Liver (tissue), 9 donors: ENCODE measurements around the gene SAMD8. TPM values are rescaled to one million over a fixed set of nuclear protein-coding genes. Genes with fewer than 3 reads are reported as not detected.

Experiments
- DNase-seq: peaks from one replicate; pipeline ENCODE4 v3.0.0-alpha.2; 2017; ENCODE audit warnings: low spot score
- H3K27ac ChIP-seq, 2 donors: one replicate each; pipeline ENCODE4 v1.7.0; 2013; ENCODE audit warnings: inconsistent platforms in 2 of 2, low read length in 2 of 2, control low read depth in 1 of 2, low read depth in 1 of 2, mild to moderate bottlenecking in 1 of 2
- H3K27me3 ChIP-seq, 4 donors: one replicate each; pipeline versions ENCODE4 v1.6.1 to v1.7.0; 2013; ENCODE audit warnings: low read length in 3 of 4, inconsistent platforms in 1 of 4, mild to moderate bottlenecking in 1 of 4, moderate library complexity in 1 of 4; ENCODE audit not compliant: control insufficient read depth in 4 of 4, insufficient read depth in 4 of 4
- H3K36me3 ChIP-seq, 4 donors: one replicate each; pipeline versions ENCODE4 v1.6.1 to v1.7.0; 2013; ENCODE audit warnings: low read length in 3 of 4, mild to moderate bottlenecking in 3 of 4, low read depth in 1 of 4, moderate library complexity in 1 of 4; ENCODE audit not compliant: control insufficient read depth in 4 of 4, insufficient read depth in 3 of 4
- H3K4me1 ChIP-seq, 4 donors: one replicate each; pipeline versions ENCODE4 v1.6.1 to v1.7.0; 2013; ENCODE audit warnings: low read length in 3 of 4, mild to moderate bottlenecking in 3 of 4, moderate library complexity in 1 of 4; ENCODE audit not compliant: control insufficient read depth in 4 of 4, insufficient read depth in 4 of 4
- H3K4me3 ChIP-seq, 3 donors: one replicate each; pipeline versions ENCODE4 v1.6.1 to v1.7.0; 2013; ENCODE audit warnings: low read length in 3 of 3, control low read depth in 1 of 3, low read depth in 1 of 3, mild to moderate bottlenecking in 1 of 3
- H3K9ac ChIP-seq, 2 donors: one replicate each; pipeline ENCODE4 v1.7.0; 2013; ENCODE audit warnings: low read length in 2 of 2, mild to moderate bottlenecking in 2 of 2, moderate library complexity in 2 of 2, control low read depth in 1 of 2, low read depth in 1 of 2
- H3K9me3 ChIP-seq, 4 donors: one replicate each; pipeline versions ENCODE4 v1.6.1 to v1.7.0; 2013; ENCODE audit warnings: low read length in 3 of 4; ENCODE audit not compliant: control insufficient read depth in 4 of 4
- EGR1 ChIP-seq, 2 donors: IDR thresholded peaks; 2 replicates each; pipeline ENCODE4 v1.6.1; 2016 to 2018; ENCODE audit warnings: antibody characterized with exemption in 2 of 2, low read depth in 2 of 2
- FOXA1 ChIP-seq: IDR thresholded peaks from 2 replicates; pipeline ENCODE4 v1.6.1; 2016; ENCODE audit warnings: antibody characterized with exemption
- FOXA2 ChIP-seq: IDR thresholded peaks from 2 replicates; pipeline ENCODE4 v1.6.1; 2016; ENCODE audit warnings: antibody characterized with exemption
- GABPA ChIP-seq, 2 donors: IDR thresholded peaks in 1 of 2; conservative IDR thresholded peaks in 1 of 2; 2 replicates each; pipeline ENCODE4 v1.6.1; 2016; ENCODE audit warnings: antibody characterized with exemption in 2 of 2, mild to moderate bottlenecking in 1 of 2, moderate library complexity in 1 of 2
- HNF4A ChIP-seq, 2 donors: conservative IDR thresholded peaks; 2 replicates each; pipeline ENCODE4 v1.6.1; 2016; ENCODE audit warnings: antibody characterized with exemption in 2 of 2, mild to moderate bottlenecking in 2 of 2
- JUND ChIP-seq, 2 donors: IDR thresholded peaks; 2 replicates each; pipeline ENCODE4 v1.6.1; 2016; ENCODE audit warnings: antibody characterized with exemption in 2 of 2
- NR2F2 ChIP-seq: IDR thresholded peaks from 2 replicates; pipeline ENCODE4 v1.6.1; 2016; ENCODE audit warnings: antibody characterized with exemption
- RAD21 ChIP-seq, 2 donors: IDR thresholded peaks; 2 replicates each; pipeline ENCODE4 v1.6.1; 2016; ENCODE audit warnings: antibody characterized with exemption in 2 of 2, mild to moderate bottlenecking in 2 of 2
- RXRA ChIP-seq, 2 donors: IDR thresholded peaks; 2 replicates each; pipeline ENCODE4 v1.6.1; 2017 to 2018; ENCODE audit warnings: antibody characterized with exemption in 2 of 2, mild to moderate bottlenecking in 1 of 2
- SP1 ChIP-seq: IDR thresholded peaks from 2 replicates; pipeline ENCODE4 v1.6.1; 2018; ENCODE audit warnings: antibody characterized with exemption, mild to moderate bottlenecking
- YY1 ChIP-seq: IDR thresholded peaks from 2 replicates; pipeline ENCODE4 v1.6.1; 2016; ENCODE audit warnings: antibody characterized with exemption, mild to moderate bottlenecking
- WGBS: extraction: QIAGEN DNeasy Blood & Tissue Kit; methylation state at CpG from one replicate; pipeline ENCODE4 v1.1.7; 2013; 5-methylcytosine and 5-hydroxymethylcytosine counted together
- polyA plus RNA-seq, 2 donors: library from polyadenylated mRNA; stranded (reverse) in 1 of 2; unstranded in 1 of 2; fragments of 200-250 nt in 1 of 2; fragments of >200 nt in 1 of 2; fragmentation: Nextera tagmentation in 1 of 2; extraction: Ambion mirVana in 1 of 2; gene quantifications; one replicate each; pipeline versions ENCODE4 v1.2.1 to v1.2.3, GENCODE V29; 2013 to 2015
- total RNA-seq, 2 donors: library from RNA; depleted of rRNA; stranded (reverse); fragments of >200 nt; gene quantifications; one replicate each; pipeline ENCODE4 v1.2.3, GENCODE V29; 2014
- TF ChIP-seq, protein P1 (sequence below): IDR thresholded peaks from 2 replicates; pipeline ENCODE4 v1.6.1; 2016; ENCODE audit warnings: antibody characterized with exemption
- TF ChIP-seq, protein P2 (sequence below): fragments of 150-350 bp; IDR thresholded peaks from 2 replicates; pipeline ENCODE4 v1.5.1; 2017; ENCODE audit warnings: improper control_type of control experiment, low read depth, low read length; ENCODE audit not compliant: missing input control
- TF ChIP-seq, protein P3 (sequence below): IDR thresholded peaks from 2 replicates; pipeline ENCODE4 v1.6.1; 2016; ENCODE audit warnings: antibody characterized with exemption, mild to moderate bottlenecking
- donor health status: healthy.
- donor health status: healthy.
- donor health status: healthy.
- donor health status: healthy.
- donor health status: healthy.

The SAMD8 gene
- total and polyA plus RNA-seq, 4 donors: 2.8 to 10.3 (median 4.1) TPM

DNA sequence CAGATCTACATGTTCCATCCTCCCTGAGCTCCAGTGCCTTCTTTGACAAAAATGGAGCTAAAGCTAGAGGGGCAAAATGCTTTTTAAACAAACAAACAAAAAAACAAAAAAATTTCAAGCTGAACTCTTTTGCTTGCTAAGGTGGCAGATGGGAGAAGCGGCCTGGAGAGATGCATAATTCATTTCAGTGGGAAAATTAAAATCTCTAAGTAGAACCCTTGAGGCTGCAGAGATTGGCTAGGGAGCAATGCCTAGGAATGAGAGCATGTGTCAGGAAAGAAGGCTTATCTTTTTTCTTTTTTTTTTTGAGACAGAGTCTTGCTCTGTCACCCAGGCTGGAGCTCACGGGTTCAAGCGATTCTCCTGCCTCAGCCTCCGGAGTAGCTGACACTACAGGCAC, 46.4 kb upstream of the SAMD8 start:
- H3K27ac ChIP-seq: no peak overlapping the region
- H3K27me3 ChIP-seq: no peaks in the 10 kb centered on the region
- no peaks in the 10 kb centered on the region for H3K4me1 ChIP-seq
- no peaks in the 10 kb centered on the region for H3K36me3 ChIP-seq
- H3K4me3 ChIP-seq: no peak overlapping the region
- no peak for TF ChIP-seq NR2F2
- no peak for TF ChIP-seq YY1
- TF ChIP-seq, protein P1, sequence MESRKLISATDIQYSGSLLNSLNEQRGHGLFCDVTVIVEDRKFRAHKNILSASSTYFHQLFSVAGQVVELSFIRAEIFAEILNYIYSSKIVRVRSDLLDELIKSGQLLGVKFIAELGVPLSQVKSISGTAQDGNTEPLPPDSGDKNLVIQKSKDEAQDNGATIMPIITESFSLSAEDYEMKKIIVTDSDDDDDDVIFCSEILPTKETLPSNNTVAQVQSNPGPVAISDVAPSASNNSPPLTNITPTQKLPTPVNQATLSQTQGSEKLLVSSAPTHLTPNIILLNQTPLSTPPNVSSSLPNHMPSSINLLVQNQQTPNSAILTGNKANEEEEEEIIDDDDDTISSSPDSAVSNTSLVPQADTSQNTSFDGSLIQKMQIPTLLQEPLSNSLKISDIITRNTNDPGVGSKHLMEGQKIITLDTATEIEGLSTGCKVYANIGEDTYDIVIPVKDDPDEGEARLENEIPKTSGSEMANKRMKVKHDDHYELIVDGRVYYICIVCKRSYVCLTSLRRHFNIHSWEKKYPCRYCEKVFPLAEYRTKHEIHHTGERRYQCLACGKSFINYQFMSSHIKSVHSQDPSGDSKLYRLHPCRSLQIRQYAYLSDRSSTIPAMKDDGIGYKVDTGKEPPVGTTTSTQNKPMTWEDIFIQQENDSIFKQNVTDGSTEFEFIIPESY: no peak
- no peak overlapping the region for H3K9ac ChIP-seq
- 87% methylated on average over 4 of the region's 4 CpGs for WGBS
- no peaks in the 10 kb centered on the region for H3K9me3 ChIP-seq
- DNase-seq: no peak

DNA sequence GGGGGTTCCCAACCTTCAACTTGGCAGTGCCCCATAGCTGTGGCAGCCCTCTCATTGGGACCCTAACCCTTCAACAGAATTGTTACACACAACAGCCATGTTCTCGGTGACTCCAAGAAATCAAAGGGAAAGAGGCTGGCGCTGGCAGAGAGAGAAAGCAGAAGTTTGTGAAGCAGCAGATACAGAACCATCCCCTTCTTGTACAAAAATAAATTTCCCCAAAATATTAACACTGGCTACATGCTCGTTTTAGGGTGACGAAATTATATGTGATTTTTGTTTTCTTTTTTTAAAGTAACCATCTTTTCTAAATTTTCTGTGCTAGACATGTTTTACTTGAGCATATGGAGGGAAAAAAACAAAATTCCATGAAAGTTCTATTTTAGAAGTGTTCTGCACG, 45.2 kb upstream of the SAMD8 start:
- H3K36me3 ChIP-seq: no peaks in the 10 kb centered on the region
- TF ChIP-seq JUND (IDR thresholded peaks at IDR 0.05): no peak
- TF ChIP-seq, protein P1: no peak
- no peak for TF ChIP-seq RXRA (IDR thresholded peaks at IDR 0.05)
- TF ChIP-seq FOXA1: no peak
- TF ChIP-seq, protein P2, sequence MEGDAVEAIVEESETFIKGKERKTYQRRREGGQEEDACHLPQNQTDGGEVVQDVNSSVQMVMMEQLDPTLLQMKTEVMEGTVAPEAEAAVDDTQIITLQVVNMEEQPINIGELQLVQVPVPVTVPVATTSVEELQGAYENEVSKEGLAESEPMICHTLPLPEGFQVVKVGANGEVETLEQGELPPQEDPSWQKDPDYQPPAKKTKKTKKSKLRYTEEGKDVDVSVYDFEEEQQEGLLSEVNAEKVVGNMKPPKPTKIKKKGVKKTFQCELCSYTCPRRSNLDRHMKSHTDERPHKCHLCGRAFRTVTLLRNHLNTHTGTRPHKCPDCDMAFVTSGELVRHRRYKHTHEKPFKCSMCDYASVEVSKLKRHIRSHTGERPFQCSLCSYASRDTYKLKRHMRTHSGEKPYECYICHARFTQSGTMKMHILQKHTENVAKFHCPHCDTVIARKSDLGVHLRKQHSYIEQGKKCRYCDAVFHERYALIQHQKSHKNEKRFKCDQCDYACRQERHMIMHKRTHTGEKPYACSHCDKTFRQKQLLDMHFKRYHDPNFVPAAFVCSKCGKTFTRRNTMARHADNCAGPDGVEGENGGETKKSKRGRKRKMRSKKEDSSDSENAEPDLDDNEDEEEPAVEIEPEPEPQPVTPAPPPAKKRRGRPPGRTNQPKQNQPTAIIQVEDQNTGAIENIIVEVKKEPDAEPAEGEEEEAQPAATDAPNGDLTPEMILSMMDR: no peak
- TF ChIP-seq HNF4A (conservative IDR thresholded peaks at IDR 0.05): no peak
- TF ChIP-seq RAD21 (IDR thresholded peaks at IDR 0.05): no peak
- TF ChIP-seq SP1: no peak
- no peak for TF ChIP-seq FOXA2
- TF ChIP-seq, protein P3, sequence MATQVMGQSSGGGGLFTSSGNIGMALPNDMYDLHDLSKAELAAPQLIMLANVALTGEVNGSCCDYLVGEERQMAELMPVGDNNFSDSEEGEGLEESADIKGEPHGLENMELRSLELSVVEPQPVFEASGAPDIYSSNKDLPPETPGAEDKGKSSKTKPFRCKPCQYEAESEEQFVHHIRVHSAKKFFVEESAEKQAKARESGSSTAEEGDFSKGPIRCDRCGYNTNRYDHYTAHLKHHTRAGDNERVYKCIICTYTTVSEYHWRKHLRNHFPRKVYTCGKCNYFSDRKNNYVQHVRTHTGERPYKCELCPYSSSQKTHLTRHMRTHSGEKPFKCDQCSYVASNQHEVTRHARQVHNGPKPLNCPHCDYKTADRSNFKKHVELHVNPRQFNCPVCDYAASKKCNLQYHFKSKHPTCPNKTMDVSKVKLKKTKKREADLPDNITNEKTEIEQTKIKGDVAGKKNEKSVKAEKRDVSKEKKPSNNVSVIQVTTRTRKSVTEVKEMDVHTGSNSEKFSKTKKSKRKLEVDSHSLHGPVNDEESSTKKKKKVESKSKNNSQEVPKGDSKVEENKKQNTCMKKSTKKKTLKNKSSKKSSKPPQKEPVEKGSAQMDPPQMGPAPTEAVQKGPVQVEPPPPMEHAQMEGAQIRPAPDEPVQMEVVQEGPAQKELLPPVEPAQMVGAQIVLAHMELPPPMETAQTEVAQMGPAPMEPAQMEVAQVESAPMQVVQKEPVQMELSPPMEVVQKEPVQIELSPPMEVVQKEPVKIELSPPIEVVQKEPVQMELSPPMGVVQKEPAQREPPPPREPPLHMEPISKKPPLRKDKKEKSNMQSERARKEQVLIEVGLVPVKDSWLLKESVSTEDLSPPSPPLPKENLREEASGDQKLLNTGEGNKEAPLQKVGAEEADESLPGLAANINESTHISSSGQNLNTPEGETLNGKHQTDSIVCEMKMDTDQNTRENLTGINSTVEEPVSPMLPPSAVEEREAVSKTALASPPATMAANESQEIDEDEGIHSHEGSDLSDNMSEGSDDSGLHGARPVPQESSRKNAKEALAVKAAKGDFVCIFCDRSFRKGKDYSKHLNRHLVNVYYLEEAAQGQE: no peak
- TF ChIP-seq GABPA (IDR thresholded peaks at IDR 0.05 in 1 of 2, conservative IDR thresholded peaks at IDR 0.05 in 1 of 2): no peak
- TF ChIP-seq EGR1 (IDR thresholded peaks at IDR 0.05; ENCODE audit: low read depth in 2 of 2): no peak
- no peak for TF ChIP-seq YY1
- no peak overlapping the region for H3K4me3 ChIP-seq
- H3K9me3 ChIP-seq: no peaks in the 10 kb centered on the region
- H3K9ac ChIP-seq: no peak overlapping the region
- H3K4me1 ChIP-seq: no peaks in the 10 kb centered on the region
- H3K27me3 ChIP-seq: no peaks in the 10 kb centered on the region
- WGBS: 93% methylated on average over 5 of the region's 5 CpGs
- no peak overlapping the region for H3K27ac ChIP-seq
- no peak for DNase-seq
